ENCODE results near the gene CMYA5. TPM values are rescaled to one million over a fixed set of nuclear protein-coding genes. Genes with fewer than 3 reads are reported as not detected.

CMYA5 gene
- total RNA-seq, 1 donor from 2014 or later, result 1.3 TPM

Other genes with a start within 250 kb of the CMYA5 start
- 0.75 TPM for gene HOMER1, start 175.7 kb upstream of the CMYA5 start, total RNA-seq
- gene TENT2, start 77.4 kb upstream of the CMYA5 start, total RNA-seq, result 26.0 TPM